HEK293 (cell line): Measurements from ENCODE around the gene DLL1.
A peak's percentile ranks its signal among the peaks of the same experiment; 100 is the strongest.

Experiments
- CTCF ChIA-PET: fragments of 350-600 bp; formaldehyde crosslinking; extraction: SDS; loops from one replicate; lab custom pipeline; 2021; ENCODE audit warnings: antibody characterized with exemption; lab: Yijun Ruan, JAX
- POLR2A ChIA-PET: fragments of 300-600 bp; formaldehyde crosslinking; extraction: SDS; loops from one replicate; lab custom pipeline; 2020; ENCODE audit warnings: antibody characterized with exemption, inconsistent platforms; lab: Yijun Ruan, JAX
- H3K27ac ChIP-seq: fragments of 200-500 bp; sonication (Bioruptor generic); 2 replicates; pipeline ENCODE4 v1.5.1; 2014; ENCODE audit warnings: low read depth, low read length, control low read depth, inconsistent platforms; ENCODE audit errors: extremely low read depth
- H3K36me3 ChIP-seq, 2 experiments: fragments of 200-500 bp in 1 of 2; sonication (Bioruptor generic) in 1 of 2; 1 replicate in 1 of 2; 2 replicates in 1 of 2; pipeline ENCODE4 v1.5.1; 2014 to 2017; ENCODE audit warnings: inconsistent platforms in 2 of 2, low read length in 2 of 2; ENCODE audit not compliant: control insufficient read depth in 2 of 2, insufficient read depth in 1 of 2
- H3K4me1 ChIP-seq: fragments of 200-500 bp; sonication (Bioruptor generic); 2 replicates; pipeline ENCODE4 v1.5.1; 2014; ENCODE audit warnings: mild to moderate bottlenecking, low read length, inconsistent platforms; ENCODE audit not compliant: control insufficient read depth, insufficient read depth
- H3K4me3 ChIP-seq: 2 replicates; pipeline ENCODE4 v1.5.1; 2011; ENCODE audit warnings: low read depth, mild to moderate bottlenecking, control low read depth, low read length, moderate library complexity
- H3K9me3 ChIP-seq: fragments of 200-500 bp; sonication (Bioruptor generic); 2 replicates; pipeline ENCODE4 v1.5.1; 2014; ENCODE audit warnings: low read depth, low read length, inconsistent platforms; ENCODE audit not compliant: control insufficient read depth, insufficient read depth
- GLI4 ChIP-seq: fragments of 450-650 bp; formaldehyde crosslinking; IDR thresholded peaks from 2 replicates; pipeline ENCODE4 v1.5.1; 2016; ENCODE audit warnings: missing biosample characterization, missing genetic modification characterization
- GLIS1 ChIP-seq: fragments of 450-650 bp; formaldehyde crosslinking; IDR thresholded peaks from 2 replicates; pipeline ENCODE4 v1.5.1; 2016; ENCODE audit warnings: missing biosample characterization, missing genetic modification characterization
- HOXD13 ChIP-seq: sonication (generic); formaldehyde crosslinking; IDR thresholded peaks from 2 replicates; pipeline ENCODE4 v1.8.0; 2022; ENCODE audit warnings: missing genetic modification reagents, borderline replicate concordance
- KLF10 ChIP-seq: fragments of 450-650 bp; IDR thresholded peaks from 2 replicates; pipeline ENCODE4 v1.5.1; 2018; ENCODE audit warnings: missing biosample characterization, mild to moderate bottlenecking, missing genetic modification characterization
- KLF8 ChIP-seq: fragments of 450-650 bp; formaldehyde crosslinking; IDR thresholded peaks from 2 replicates; pipeline ENCODE4 v1.5.1; 2016; ENCODE audit warnings: missing biosample characterization, missing genetic modification characterization
- MZF1 ChIP-seq: fragments of 450-650 bp; formaldehyde crosslinking; IDR thresholded peaks from 2 replicates; pipeline ENCODE4 v1.5.1; 2017; ENCODE audit warnings: missing biosample characterization, missing genetic modification characterization, borderline replicate concordance
- OVOL3 ChIP-seq: fragments of 450-650 bp; formaldehyde crosslinking; IDR thresholded peaks from 2 replicates; pipeline ENCODE4 v1.5.1; 2016; ENCODE audit warnings: missing biosample characterization, missing genetic modification characterization
- RBAK ChIP-seq: fragments of 450-650 bp; formaldehyde crosslinking; IDR thresholded peaks from 2 replicates; pipeline ENCODE4 v1.5.1; 2016; ENCODE audit warnings: missing biosample characterization, missing genetic modification characterization
- SCRT2 ChIP-seq: fragments of 450-650 bp; formaldehyde crosslinking; IDR thresholded peaks from 2 replicates; pipeline ENCODE4 v1.5.1; 2016; ENCODE audit warnings: missing biosample characterization, missing genetic modification characterization
- SP2 ChIP-seq: fragments of 450-650 bp; formaldehyde crosslinking; IDR thresholded peaks from 2 replicates; pipeline ENCODE4 v1.5.1; 2016; ENCODE audit warnings: missing biosample characterization, missing genetic modification characterization
- YY1 ChIP-seq: fragments of 450-650 bp; formaldehyde crosslinking; IDR thresholded peaks from 2 replicates; pipeline ENCODE4 v1.5.1; 2018; ENCODE audit warnings: missing biosample characterization, missing genetic modification characterization
- ZBTB1 ChIP-seq: fragments of 450-650 bp; formaldehyde crosslinking; IDR thresholded peaks from 2 replicates; pipeline ENCODE4 v1.5.1; 2016; ENCODE audit warnings: missing biosample characterization, missing genetic modification characterization
- ZBTB11 ChIP-seq: fragments of 450-650 bp; formaldehyde crosslinking; conservative IDR thresholded peaks from 2 replicates; pipeline ENCODE4 v1.5.1; 2016; ENCODE audit warnings: low read depth, missing biosample characterization, missing genetic modification characterization
- ZBTB17 ChIP-seq: fragments of 450-650 bp; formaldehyde crosslinking; IDR thresholded peaks from 2 replicates; pipeline ENCODE4 v1.5.1; 2016; ENCODE audit warnings: missing biosample characterization, missing genetic modification characterization
- ZEB2 ChIP-seq: fragments of 450-650 bp; formaldehyde crosslinking; IDR thresholded peaks from 2 replicates; pipeline ENCODE4 v1.5.1; 2016; ENCODE audit warnings: missing biosample characterization, missing genetic modification characterization
- ZFP69B ChIP-seq: fragments of 450-650 bp; formaldehyde crosslinking; IDR thresholded peaks from 2 replicates; pipeline ENCODE4 v1.5.1; 2016; ENCODE audit warnings: missing biosample characterization, missing genetic modification characterization
- ZNF169 ChIP-seq: fragments of 450-650 bp; formaldehyde crosslinking; IDR thresholded peaks from 2 replicates; pipeline ENCODE4 v1.5.1; 2016; ENCODE audit warnings: missing biosample characterization, missing genetic modification characterization
- ZNF174 ChIP-seq: fragments of 450-650 bp; formaldehyde crosslinking; IDR thresholded peaks from 2 replicates; pipeline ENCODE4 v1.5.0; 2017; ENCODE audit warnings: missing biosample characterization, mild to moderate bottlenecking, missing genetic modification characterization
- ZNF175 ChIP-seq: fragments of 450-650 bp; formaldehyde crosslinking; IDR thresholded peaks from 2 replicates; pipeline ENCODE4 v1.5.1; 2016; ENCODE audit warnings: missing biosample characterization, missing genetic modification characterization
- ZNF221 ChIP-seq: fragments of 450-650 bp; formaldehyde crosslinking; IDR thresholded peaks from 2 replicates; pipeline ENCODE4 v1.5.1; 2017; ENCODE audit warnings: missing biosample characterization, missing genetic modification characterization, borderline replicate concordance
- ZNF23 ChIP-seq: fragments of 450-650 bp; formaldehyde crosslinking; IDR thresholded peaks from 2 replicates; pipeline ENCODE4 v1.5.1; 2016; ENCODE audit warnings: missing biosample characterization, missing genetic modification characterization, borderline replicate concordance
- ZNF274 ChIP-seq, 2 experiments: fragments of 200-500 bp in 1 of 2; fragments of 450-650 bp in 1 of 2; sonication (Bioruptor generic) in 1 of 2; formaldehyde crosslinking in 1 of 2; IDR thresholded peaks; 2 replicates each; pipeline versions ENCODE4 v1.5.1 to v1.6.1; 2014 to 2016; ENCODE audit warnings: borderline replicate concordance in 1 of 2, inconsistent platforms in 1 of 2, low read length in 1 of 2, missing biosample characterization in 1 of 2, missing genetic modification characterization in 1 of 2
- ZNF366 ChIP-seq: fragments of 450-650 bp; formaldehyde crosslinking; conservative IDR thresholded peaks from 2 replicates; pipeline ENCODE4 v1.5.1; 2016; ENCODE audit warnings: missing biosample characterization, missing genetic modification characterization
- ZNF404 ChIP-seq: fragments of 450-650 bp; formaldehyde crosslinking; IDR thresholded peaks from 2 replicates; pipeline ENCODE4 v1.5.1; 2017; ENCODE audit warnings: missing biosample characterization, missing genetic modification characterization
- ZNF433 ChIP-seq: fragments of 450-650 bp; formaldehyde crosslinking; IDR thresholded peaks from 2 replicates; pipeline ENCODE4 v1.5.1; 2016; ENCODE audit warnings: missing biosample characterization, missing genetic modification characterization, low read depth
- ZNF488 ChIP-seq: fragments of 450-650 bp; formaldehyde crosslinking; IDR thresholded peaks from 2 replicates; pipeline ENCODE4 v1.5.1; 2016; ENCODE audit warnings: missing biosample characterization, missing genetic modification characterization
- ZNF677 ChIP-seq: fragments of 450-650 bp; IDR thresholded peaks from 2 replicates; pipeline ENCODE4 v1.5.0; 2018; ENCODE audit warnings: missing biosample characterization, mild to moderate bottlenecking, missing genetic modification characterization, moderate library complexity
- ZNF791 ChIP-seq: fragments of 450-650 bp; formaldehyde crosslinking; IDR thresholded peaks from 2 replicates; pipeline ENCODE4 v1.5.1; 2016; ENCODE audit warnings: missing biosample characterization, missing genetic modification characterization
- ZNF837 ChIP-seq: fragments of 450-650 bp; formaldehyde crosslinking; IDR thresholded peaks from 2 replicates; pipeline ENCODE4 v1.5.1; 2016; ENCODE audit warnings: missing biosample characterization, missing genetic modification characterization
- TF ChIP-seq, protein P1 (sequence below): IDR thresholded peaks from 2 replicates; pipeline ENCODE4 v1.6.1; 2011; ENCODE audit warnings: mild to moderate bottlenecking, low read depth, low read length, borderline replicate concordance
- TF ChIP-seq, protein P2 (sequence below): fragments of 450-650 bp; formaldehyde crosslinking; IDR thresholded peaks from 2 replicates; pipeline ENCODE4 v1.5.1; 2016; ENCODE audit warnings: missing biosample characterization, missing genetic modification characterization, low read depth

Gene DLL1

DNA sequence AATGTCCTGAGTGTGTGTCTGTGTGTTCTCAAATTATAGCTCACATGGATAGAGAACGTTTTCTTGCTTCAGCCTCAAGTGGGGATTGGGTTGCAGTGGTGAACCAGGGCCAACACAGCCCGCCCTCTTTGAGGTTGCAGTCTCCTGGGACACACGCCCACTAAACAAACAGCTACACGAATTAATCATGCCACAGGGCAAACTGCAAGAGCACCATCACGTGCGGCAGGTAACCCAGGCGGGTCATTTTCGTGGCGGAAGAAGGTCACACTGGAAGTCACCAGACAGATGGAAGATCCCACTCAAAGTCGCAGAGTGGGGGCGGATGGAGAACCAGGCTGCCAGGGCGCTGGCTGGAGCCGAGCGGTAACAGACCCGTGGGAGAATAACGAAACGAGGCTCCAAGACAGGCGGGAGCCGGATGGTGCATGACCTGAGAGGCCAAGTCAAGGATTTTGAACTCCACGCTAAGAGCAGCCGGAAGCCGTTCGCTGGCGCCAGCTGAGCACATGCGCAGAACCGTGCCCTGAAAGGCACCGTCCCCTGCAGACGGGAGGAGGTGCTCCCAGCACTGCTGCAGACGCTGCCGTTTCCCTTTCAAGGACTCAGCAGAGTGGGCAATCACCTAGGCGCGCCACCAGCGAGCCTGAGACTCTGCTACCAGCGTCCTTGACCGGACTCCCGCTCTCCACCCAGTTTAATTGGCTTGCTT is 10.7 kb downstream of the DLL1 start (continued):
- TF ChIP-seq, protein P1, sequence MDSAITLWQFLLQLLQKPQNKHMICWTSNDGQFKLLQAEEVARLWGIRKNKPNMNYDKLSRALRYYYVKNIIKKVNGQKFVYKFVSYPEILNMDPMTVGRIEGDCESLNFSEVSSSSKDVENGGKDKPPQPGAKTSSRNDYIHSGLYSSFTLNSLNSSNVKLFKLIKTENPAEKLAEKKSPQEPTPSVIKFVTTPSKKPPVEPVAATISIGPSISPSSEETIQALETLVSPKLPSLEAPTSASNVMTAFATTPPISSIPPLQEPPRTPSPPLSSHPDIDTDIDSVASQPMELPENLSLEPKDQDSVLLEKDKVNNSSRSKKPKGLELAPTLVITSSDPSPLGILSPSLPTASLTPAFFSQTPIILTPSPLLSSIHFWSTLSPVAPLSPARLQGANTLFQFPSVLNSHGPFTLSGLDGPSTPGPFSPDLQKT: no peak
- TF ChIP-seq ZNF433 (tag by site-specific recombination) (no peak), RBAK (no peak), ZNF23 (tag by site-specific recombination) (no peak), ZNF404 (no peak), ZNF175 (tag by site-specific recombination) (no peak), HOXD13 (CRISPR knock-in tag) (no peak), ZBTB17 (tag by site-specific recombination) (peak; percentile 62), ZNF837 (tag by site-specific recombination) (no peak), KLF10 (tag by site-specific recombination) (peak; percentile 98), ZNF221 (no peak), SCRT2 (tag by site-specific recombination) (peak; percentile 52; the same call in 1 of the 2 replicates), MZF1 (tag by site-specific recombination) (peak; percentile 83), OVOL3 (tag by site-specific recombination) (no peak), ZFP69B (tag by site-specific recombination) (0 out of 2 replicates have a peak, but pooled peaks have one; percentile 9), ZNF677 (tag by site-specific recombination) (no peak), ZNF791 (tag by site-specific recombination) (no peak), ZNF169 (tag by site-specific recombination) (no peak), ZNF488 (no peak)

GRCh38 chr6:170279426-170279825 is 11.5 kb downstream of the DLL1 start:
- H3K4me1 ChIP-seq: peaks cover 3% of the 10 kb centered on the region; the same call in 1 of the 2 replicates
- H3K36me3 ChIP-seq: peaks cover 0 to 30% of the 10 kb centered on the region in 2 experiments; a peak in 1 of 3 replicates
- CTCF ChIA-PET: interaction anchor here (0.5 to 1.2 kb wide), 4 partner anchors 12 to 238 kb away, joined by 3 to 4 read pairs (median 3); partner anchors contain the start of gene DLL1
- POLR2A ChIA-PET: interaction anchor here (0.9 to 2.7 kb wide), 2 partner anchors 11 to 13 kb away, joined by 3 to 20 read pairs; partner anchors contain the start of gene DLL1
- no peak overlapping the region for H3K27ac ChIP-seq
- no peaks in the 10 kb centered on the region for H3K9me3 ChIP-seq
- no peak overlapping the region for H3K4me3 ChIP-seq
- TF ChIP-seq ZBTB1 (no peak), YY1 (tag by site-specific recombination) (no peak), SP2 (tag by site-specific recombination) (no peak), ZNF366 (tag by site-specific recombination) (no peak), ZBTB11 (no peak), GLIS1 (tag by site-specific recombination) (no peak), ZNF274 (IDR thresholded peaks at IDR 0.05; ENCODE audit: low read length) (no peak), ZNF274 (tag by site-specific recombination; IDR thresholded peaks at IDR 0.05; ENCODE audit: borderline replicate concordance) (no peak), KLF8 (no peak), GLI4 (no peak), ZNF174 (no peak), ZEB2 (tag by site-specific recombination) (no peak)
- TF ChIP-seq, protein P2, sequence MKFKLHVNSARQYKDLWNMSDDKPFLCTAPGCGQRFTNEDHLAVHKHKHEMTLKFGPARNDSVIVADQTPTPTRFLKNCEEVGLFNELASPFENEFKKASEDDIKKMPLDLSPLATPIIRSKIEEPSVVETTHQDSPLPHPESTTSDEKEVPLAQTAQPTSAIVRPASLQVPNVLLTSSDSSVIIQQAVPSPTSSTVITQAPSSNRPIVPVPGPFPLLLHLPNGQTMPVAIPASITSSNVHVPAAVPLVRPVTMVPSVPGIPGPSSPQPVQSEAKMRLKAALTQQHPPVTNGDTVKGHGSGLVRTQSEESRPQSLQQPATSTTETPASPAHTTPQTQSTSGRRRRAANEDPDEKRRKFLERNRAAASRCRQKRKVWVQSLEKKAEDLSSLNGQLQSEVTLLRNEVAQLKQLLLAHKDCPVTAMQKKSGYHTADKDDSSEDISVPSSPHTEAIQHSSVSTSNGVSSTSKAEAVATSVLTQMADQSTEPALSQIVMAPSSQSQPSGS (tag by site-specific recombination): no peak
